AG04449 (cell line): Measurements from ENCODE around the gene MYBPC1.

ENCODE experiments used
- CTCF ChIA-PET: fragments of 350-600 bp; formaldehyde crosslinking; extraction: SDS; loops from one replicate; lab custom pipeline; 2021; ENCODE audit warnings: antibody characterized with exemption; lab: Yijun Ruan, JAX
- POLR2A ChIA-PET: fragments of 400-600, 350-600 bp; formaldehyde crosslinking; extraction: SDS; loops from one replicate; lab custom pipeline; 2020; ENCODE audit warnings: antibody characterized with exemption, inconsistent platforms; lab: Yijun Ruan, JAX
- DNase-seq: peaks from one replicate; pipeline ENCODE4 v3.0.0-alpha.2; 2010; ENCODE audit warnings: low read depth, low spot score
- H3K4me3 ChIP-seq: 2 replicates; pipeline ENCODE4 v1.5.1; 2011; ENCODE audit warnings: low read depth, mild to moderate bottlenecking, control low read depth, low read length
- TF ChIP-seq, protein P1 (sequence below): IDR thresholded peaks from one replicate; pipeline ENCODE4 v1.5.1; 2011; ENCODE audit warnings: mild to moderate bottlenecking, moderate library complexity, low read length, control low read depth, inconsistent platforms; ENCODE audit not compliant: insufficient read depth; ENCODE audit errors: missing control alignments

MYBPC1 gene

DNA sequence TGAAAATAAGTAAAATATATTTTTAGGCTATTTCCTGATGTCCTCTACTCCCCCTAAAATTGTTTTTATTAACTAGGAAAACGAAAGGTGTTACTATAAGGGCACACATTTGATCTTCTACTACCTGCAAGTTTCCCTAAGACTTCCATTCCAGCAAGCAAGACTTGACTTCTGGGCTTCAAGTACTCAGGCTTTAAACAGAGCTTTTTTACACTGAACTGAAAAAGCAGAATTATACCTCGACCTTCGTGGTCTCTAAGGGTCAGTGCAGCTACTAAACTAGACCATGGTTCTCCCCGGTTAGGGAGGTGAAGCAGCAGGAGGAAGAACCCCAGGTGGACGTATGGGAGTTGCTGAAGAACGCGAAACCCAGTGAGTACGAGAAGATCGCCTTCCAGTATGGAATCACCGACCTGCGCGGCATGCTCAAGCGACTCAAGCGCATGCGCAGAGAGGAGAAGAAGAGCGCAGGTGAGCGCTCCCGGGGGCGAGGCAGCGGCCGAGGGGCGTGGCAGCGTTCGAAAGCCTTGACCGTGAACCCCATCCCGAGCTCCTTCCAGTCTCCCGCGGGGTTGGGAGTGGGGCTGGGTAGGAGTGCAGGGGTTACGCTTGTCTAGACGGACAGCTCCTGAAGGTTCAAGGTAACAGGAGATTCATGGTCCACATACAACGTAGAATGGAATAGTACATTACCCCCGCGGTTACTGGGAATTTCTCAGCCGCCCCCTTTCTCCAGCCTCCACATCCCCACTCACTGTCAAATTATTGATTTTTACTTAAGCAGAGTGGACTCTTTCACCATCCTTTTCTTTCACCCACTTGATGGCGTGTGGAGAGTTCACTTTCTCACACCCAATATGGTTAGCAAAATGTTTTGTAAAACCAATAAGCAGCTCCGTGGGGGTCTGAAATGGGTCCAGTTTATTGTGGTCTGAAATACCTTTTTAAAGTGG lies 47.6 kb downstream of the MYBPC1 start:
- TF ChIP-seq, protein P1, sequence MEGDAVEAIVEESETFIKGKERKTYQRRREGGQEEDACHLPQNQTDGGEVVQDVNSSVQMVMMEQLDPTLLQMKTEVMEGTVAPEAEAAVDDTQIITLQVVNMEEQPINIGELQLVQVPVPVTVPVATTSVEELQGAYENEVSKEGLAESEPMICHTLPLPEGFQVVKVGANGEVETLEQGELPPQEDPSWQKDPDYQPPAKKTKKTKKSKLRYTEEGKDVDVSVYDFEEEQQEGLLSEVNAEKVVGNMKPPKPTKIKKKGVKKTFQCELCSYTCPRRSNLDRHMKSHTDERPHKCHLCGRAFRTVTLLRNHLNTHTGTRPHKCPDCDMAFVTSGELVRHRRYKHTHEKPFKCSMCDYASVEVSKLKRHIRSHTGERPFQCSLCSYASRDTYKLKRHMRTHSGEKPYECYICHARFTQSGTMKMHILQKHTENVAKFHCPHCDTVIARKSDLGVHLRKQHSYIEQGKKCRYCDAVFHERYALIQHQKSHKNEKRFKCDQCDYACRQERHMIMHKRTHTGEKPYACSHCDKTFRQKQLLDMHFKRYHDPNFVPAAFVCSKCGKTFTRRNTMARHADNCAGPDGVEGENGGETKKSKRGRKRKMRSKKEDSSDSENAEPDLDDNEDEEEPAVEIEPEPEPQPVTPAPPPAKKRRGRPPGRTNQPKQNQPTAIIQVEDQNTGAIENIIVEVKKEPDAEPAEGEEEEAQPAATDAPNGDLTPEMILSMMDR = no peak
- DNase-seq = no peak
- ChIA-PET POLR2A (no interaction called here), CTCF (no interaction called here)
- no peak overlapping the region for H3K4me3 ChIP-seq

DNA sequence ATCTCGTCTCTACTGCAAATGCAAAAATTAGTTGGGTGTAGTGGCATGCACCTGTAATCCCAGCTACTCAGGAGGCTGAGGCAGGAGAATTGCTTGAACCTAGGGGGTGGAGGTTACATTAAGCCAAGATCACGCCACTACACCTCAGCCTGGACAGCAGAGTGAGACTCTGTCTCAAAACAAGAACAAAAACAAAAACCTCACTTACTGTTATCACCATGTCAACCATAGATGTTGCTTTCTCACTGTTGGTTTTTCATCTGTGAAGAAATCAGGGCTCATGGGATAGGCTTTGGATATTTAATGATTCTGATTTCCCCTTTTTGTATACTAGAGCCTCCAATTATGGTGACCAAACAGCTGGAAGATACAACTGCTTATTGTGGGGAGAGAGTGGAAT lies 52.9 kb downstream of the MYBPC1 start:
- no peak overlapping the region for H3K4me3 ChIP-seq
- DNase-seq = no peak
- POLR2A ChIA-PET = no interaction called here
- CTCF ChIA-PET = no interaction called here
- TF ChIP-seq, protein P1 = no peak

DNA sequence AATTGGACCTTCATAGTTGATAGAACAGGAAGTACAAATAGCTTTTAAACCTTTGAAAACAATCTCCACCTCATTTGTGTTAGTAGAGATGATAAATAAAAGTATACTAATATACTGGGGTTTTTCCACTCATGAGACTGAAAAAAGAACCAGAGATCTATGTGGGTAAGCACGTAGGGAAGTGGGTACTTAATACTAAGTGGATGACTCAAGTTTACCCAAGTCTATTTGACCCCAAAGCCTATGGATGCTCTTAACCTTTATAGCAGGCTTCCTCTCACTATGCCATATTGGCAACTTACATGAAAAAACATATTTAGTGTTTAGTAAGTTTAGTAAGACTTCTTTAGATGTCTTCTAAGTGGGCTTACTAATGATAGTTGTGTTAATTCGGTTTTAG lies 53.4 kb downstream of the MYBPC1 start:
- TF ChIP-seq, protein P1 = no peak
- H3K4me3 ChIP-seq = no peak overlapping the region
- no peak for DNase-seq
- ChIA-PET CTCF (no interaction called here), POLR2A (no interaction called here)

DNA sequence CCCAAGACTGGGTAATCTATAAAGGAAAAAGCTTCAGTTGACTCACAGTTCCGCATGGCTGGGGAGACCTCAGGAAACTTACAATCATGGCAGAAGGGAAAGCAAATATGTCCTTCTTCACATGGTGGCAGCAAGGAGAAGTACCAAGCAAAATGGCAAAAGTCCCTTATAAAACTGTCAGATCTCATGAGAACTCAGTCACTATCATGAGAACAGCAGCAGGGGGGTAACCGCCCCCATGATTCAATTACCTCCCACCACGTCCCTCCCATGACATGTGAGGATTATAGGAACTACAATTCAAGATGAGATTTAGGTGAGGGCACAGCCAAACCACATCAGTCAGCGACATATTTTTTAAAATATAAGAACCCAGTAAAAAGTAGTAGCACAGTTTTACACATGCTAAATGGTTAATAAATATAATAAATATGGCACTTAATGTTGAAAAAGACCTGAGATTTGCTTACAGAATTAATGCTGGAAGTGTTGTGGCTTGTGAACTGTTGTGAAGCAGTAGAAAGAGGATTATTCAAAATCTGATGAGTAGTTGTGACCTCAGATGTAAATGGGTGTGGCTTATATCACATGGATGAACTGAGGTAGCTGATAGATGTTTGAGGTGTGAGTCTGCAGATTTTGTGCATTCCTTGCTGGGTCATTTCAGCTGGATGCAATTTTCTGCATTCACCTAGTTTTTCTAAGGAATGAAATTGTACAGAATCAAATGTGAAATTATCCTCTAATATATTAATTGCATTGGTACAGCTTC lies 55.8 kb downstream of the MYBPC1 start:
- TF ChIP-seq, protein P1 = no peak
- no peak overlapping the region for H3K4me3 ChIP-seq
- ChIA-PET CTCF (no interaction called here), POLR2A (no interaction called here)
- DNase-seq = no peak

DNA sequence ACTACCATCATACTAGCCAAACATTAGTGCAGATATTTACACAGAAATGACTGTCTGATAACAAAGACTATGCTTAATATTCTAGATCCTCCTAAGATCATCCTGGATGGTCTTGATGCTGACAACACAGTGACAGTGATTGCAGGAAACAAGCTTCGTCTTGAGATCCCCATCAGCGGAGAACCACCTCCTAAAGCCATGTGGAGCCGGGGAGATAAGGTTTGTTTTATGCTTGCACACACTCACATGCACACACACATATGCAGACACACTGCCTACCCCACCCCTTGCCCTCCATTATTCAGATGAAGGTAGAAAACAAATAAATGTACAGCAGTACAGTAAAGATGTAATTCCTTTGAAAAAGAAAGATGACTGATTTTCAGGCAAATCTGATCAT lies 58.3 kb downstream of the MYBPC1 start:
- POLR2A ChIA-PET = no interaction called here

DNA sequence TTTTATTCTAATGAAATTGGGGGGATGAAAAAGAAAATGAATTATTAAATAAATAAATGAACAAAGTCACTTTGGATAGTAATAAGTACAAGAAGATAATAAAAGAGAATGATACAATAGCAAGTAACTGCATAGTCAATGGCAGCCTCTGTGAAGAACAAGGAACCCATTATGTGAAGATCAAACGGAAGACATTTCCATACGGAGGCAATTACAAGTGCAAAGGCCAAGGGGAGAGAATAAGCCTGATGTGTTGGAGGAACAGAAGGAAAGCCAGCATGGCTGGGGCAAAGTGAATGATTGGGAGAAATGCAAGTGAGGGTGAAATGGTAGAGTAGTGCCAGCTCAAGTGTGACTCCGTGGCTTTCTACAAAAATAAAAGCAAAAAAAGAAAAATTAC lies 58.7 kb downstream of the MYBPC1 start:
- ChIA-PET POLR2A (no interaction called here), CTCF (no interaction called here)
- DNase-seq = no peak
- no peak overlapping the region for H3K4me3 ChIP-seq
- TF ChIP-seq, protein P1 = no peak

More for the DNA sequence above, 58.3 kb downstream of the MYBPC1 start:
- CTCF ChIA-PET = no interaction called here
- no peak for DNase-seq
- H3K4me3 ChIP-seq = no peak overlapping the region
- TF ChIP-seq, protein P1 = no peak
